Mesenchymal stem cell (in vitro differentiated cells and primary cell): ENCODE results near the gene GPHA2.

Experiments
- DNase-seq: peaks from one replicate; pipeline ENCODE4 v3.0.0-alpha.2; 2013
- H2AFZ ChIP-seq: one replicate; pipeline ENCODE4 v1.6.1; 2013; ENCODE audit warnings: low read depth, mild to moderate bottlenecking, control low read depth, inconsistent platforms, low read length, moderate library complexity
- H2AK5ac ChIP-seq: 2 replicates; pipeline ENCODE4 v1.6.1; 2013; ENCODE audit warnings: low read length, moderate library complexity, mild to moderate bottlenecking, inconsistent platforms; ENCODE audit not compliant: severe bottlenecking
- H2BK120ac ChIP-seq: one replicate; pipeline ENCODE4 v1.6.1; 2013; ENCODE audit warnings: low read depth, mild to moderate bottlenecking, inconsistent platforms, low read length, moderate library complexity
- H2BK12ac ChIP-seq, 2 experiments: one replicate each; pipeline ENCODE4 v1.6.1; 2013; ENCODE audit warnings: inconsistent platforms in 2 of 2, low read length in 2 of 2, mild to moderate bottlenecking in 2 of 2, moderate library complexity in 2 of 2, control low read depth in 1 of 2
- H2BK15ac ChIP-seq: one replicate; pipeline ENCODE4 v1.6.1; 2013; ENCODE audit warnings: mild to moderate bottlenecking, low read depth, inconsistent platforms; ENCODE audit not compliant: poor library complexity, severe bottlenecking
- H2BK5ac ChIP-seq: 2 replicates; pipeline ENCODE4 v1.6.1; 2013; ENCODE audit warnings: low read depth, mild to moderate bottlenecking, low read length, control low read depth, inconsistent platforms; ENCODE audit not compliant: poor library complexity, severe bottlenecking
- H3K14ac ChIP-seq, 2 experiments: one replicate each; pipeline ENCODE4 v1.6.1; 2013; ENCODE audit warnings: inconsistent platforms in 2 of 2, low read length in 2 of 2, control low read depth in 1 of 2, mild to moderate bottlenecking in 1 of 2, moderate library complexity in 1 of 2
- H3K18ac ChIP-seq, 2 experiments: one replicate each; pipeline ENCODE4 v1.6.1; 2013; ENCODE audit warnings: inconsistent platforms in 2 of 2, low read length in 2 of 2, control low read depth in 1 of 2, low read depth in 1 of 2, mild to moderate bottlenecking in 1 of 2
- H3K23ac ChIP-seq, 2 experiments: one replicate each; pipeline ENCODE4 v1.6.1; 2013; ENCODE audit warnings: inconsistent platforms in 2 of 2, low read length in 2 of 2, mild to moderate bottlenecking in 2 of 2, moderate library complexity in 2 of 2, control low read depth in 1 of 2
- H3K27ac ChIP-seq: 2 replicates; pipeline ENCODE4 v1.5.1; 2013; ENCODE audit warnings: mild to moderate bottlenecking, moderate library complexity, low read length, control low read depth, inconsistent platforms; ENCODE audit not compliant: poor library complexity, severe bottlenecking
- H3K27me3 ChIP-seq, 2 experiments: 2 replicates each; pipeline versions ENCODE4 v1.6.1 to v1.7.0; 2013; ENCODE audit warnings: low read length in 2 of 2, mild to moderate bottlenecking in 2 of 2, moderate library complexity in 2 of 2, control low read depth in 1 of 2, inconsistent platforms in 1 of 2; ENCODE audit not compliant: control insufficient read depth in 1 of 2, insufficient read depth in 1 of 2
- H3K36me3 ChIP-seq, 2 experiments: 2 replicates each; pipeline versions ENCODE4 v1.6.1 to v1.7.0; 2013; ENCODE audit warnings: low read length in 2 of 2, control low read depth in 1 of 2, inconsistent platforms in 1 of 2, low read depth in 1 of 2, mild to moderate bottlenecking in 1 of 2; ENCODE audit not compliant: insufficient read depth in 2 of 2, control insufficient read depth in 1 of 2
- H3K4ac ChIP-seq, 2 experiments: one replicate each; pipeline ENCODE4 v1.6.1; 2013; ENCODE audit warnings: inconsistent platforms in 2 of 2, low read length in 2 of 2, mild to moderate bottlenecking in 2 of 2, moderate library complexity in 2 of 2, control low read depth in 1 of 2, low read depth in 1 of 2
- H3K4me1 ChIP-seq: 2 replicates; pipeline ENCODE4 v1.6.1; 2013; ENCODE audit warnings: low read depth, low read length, control low read depth; ENCODE audit not compliant: control insufficient read depth, insufficient read depth
- H3K4me2 ChIP-seq: 2 replicates; pipeline ENCODE4 v1.6.1; 2013; ENCODE audit warnings: low read length, mild to moderate bottlenecking, inconsistent platforms; ENCODE audit not compliant: poor library complexity, severe bottlenecking
- H3K4me3 ChIP-seq, 2 experiments: 2 replicates each; pipeline versions ENCODE4 v1.5.1 to v1.7.0; 2013; ENCODE audit warnings: low read length in 2 of 2, mild to moderate bottlenecking in 2 of 2, control low read depth in 1 of 2, low read depth in 1 of 2; ENCODE audit not compliant: insufficient read depth in 1 of 2
- H3K79me1 ChIP-seq: replicated peaks from 2 replicates; pipeline ENCODE4 v1.6.1; 2013; ENCODE audit warnings: mild to moderate bottlenecking, control low read depth, low read length, inconsistent platforms; ENCODE audit not compliant: poor library complexity, severe bottlenecking
- H3K9ac ChIP-seq: 2 replicates; pipeline ENCODE4 v1.7.0; 2013; ENCODE audit warnings: mild to moderate bottlenecking, low read length, moderate library complexity
- H3K9me3 ChIP-seq: 2 replicates; pipeline ENCODE4 v1.7.0; 2013; ENCODE audit warnings: mild to moderate bottlenecking, low read length; ENCODE audit not compliant: control insufficient read depth
- H4K8ac ChIP-seq: one replicate; pipeline ENCODE4 v1.6.1; 2013; ENCODE audit warnings: inconsistent platforms, mild to moderate bottlenecking, low read length, moderate library complexity
- H4K91ac ChIP-seq: one replicate; pipeline ENCODE4 v1.6.1; 2013; ENCODE audit warnings: mild to moderate bottlenecking, low read length, inconsistent platforms
- WGBS: methylation state at CpG from one replicate; pipeline ENCODE4 v1.1.7; 2013; ENCODE audit warnings: mixed read lengths; 5-methylcytosine and 5-hydroxymethylcytosine counted together

GPHA2 gene

GRCh38 chr11:64897381-64898075 is 38.2 kb downstream of the GPHA2 start:
- H3K79me1 ChIP-seq = peaks cover 3% of the 10 kb centered on the region
- H3K4me2 ChIP-seq = no peak overlapping the region
- no peak overlapping the region for H3K27ac ChIP-seq
- H4K8ac ChIP-seq = no peak overlapping the region
- no peak overlapping the region for H3K18ac ChIP-seq
- H4K91ac ChIP-seq = no peak overlapping the region
- H3K4ac ChIP-seq = no peak overlapping the region
- H3K9ac ChIP-seq = no peak overlapping the region
- no peak overlapping the region for H2BK15ac ChIP-seq
- no peak for DNase-seq
- H2AK5ac ChIP-seq = no peak overlapping the region
- no peak overlapping the region for H2BK5ac ChIP-seq
- H3K36me3 ChIP-seq = peaks cover 71 to 77% of the 10 kb centered on the region in 2 experiments
- H3K27me3 ChIP-seq = no peaks in the 10 kb centered on the region
- H3K9me3 ChIP-seq = no peaks in the 10 kb centered on the region
- H3K23ac ChIP-seq = no peak overlapping the region
- 96% methylated on average over 18 of the region's 19 CpGs for WGBS
- no peak overlapping the region for H2AFZ ChIP-seq
- no peak overlapping the region for H3K4me3 ChIP-seq
- no peak overlapping the region for H2BK12ac ChIP-seq
- no peak overlapping the region for H3K14ac ChIP-seq
- peaks cover 17% of the 10 kb centered on the region for H3K4me1 ChIP-seq
- no peak overlapping the region for H2BK120ac ChIP-seq

GRCh38 chr11:64896448-64897022 is 39.2 kb downstream of the GPHA2 start:
- 91% methylated on average over 14 of the region's 14 CpGs for WGBS
- H3K23ac ChIP-seq = no peak overlapping the region
- no peak overlapping the region for H3K4me2 ChIP-seq
- no peak overlapping the region for H3K14ac ChIP-seq
- no peak overlapping the region for H4K91ac ChIP-seq
- no peak overlapping the region for H3K9ac ChIP-seq
- H3K4ac ChIP-seq = no peak overlapping the region
- no peak overlapping the region for H3K4me3 ChIP-seq
- H2AFZ ChIP-seq = no peak overlapping the region
- no peak overlapping the region for H3K18ac ChIP-seq
- peaks cover 63 to 67% of the 10 kb centered on the region in 2 experiments for H3K36me3 ChIP-seq
- H2BK5ac ChIP-seq = no peak overlapping the region
- H3K9me3 ChIP-seq = no peaks in the 10 kb centered on the region
- no peak overlapping the region for H2BK12ac ChIP-seq
- no peak for DNase-seq
- no peaks in the 10 kb centered on the region for H3K27me3 ChIP-seq
- H3K79me1 ChIP-seq = peaks cover 2% of the 10 kb centered on the region
- no peak overlapping the region for H2BK120ac ChIP-seq
- no peak overlapping the region for H2BK15ac ChIP-seq
- no peak overlapping the region for H4K8ac ChIP-seq
- no peak overlapping the region for H3K27ac ChIP-seq
- no peak overlapping the region for H2AK5ac ChIP-seq
- H3K4me1 ChIP-seq = peaks cover 17% of the 10 kb centered on the region

- Histone ChIP-seq H4K91ac (no peak overlapping the region), H3K36me3 (peaks cover 47 to 51% of the 10 kb centered on the region in 2 experiments)
Measured at GRCh38 chr11:64894812-64895452, 40.8 kb downstream of the GPHA2 start.

More at GRCh38 chr11:64894812-64895452, 40.8 kb downstream of the GPHA2 start:
- no peak for DNase-seq
- peaks cover 14% of the 10 kb centered on the region for H3K4me1 ChIP-seq
- no peak overlapping the region for H3K4me2 ChIP-seq
- no peak overlapping the region for H3K14ac ChIP-seq
- no peak overlapping the region for H3K18ac ChIP-seq
- no peak overlapping the region for H2AK5ac ChIP-seq
- H3K23ac ChIP-seq = no peak overlapping the region
- H4K8ac ChIP-seq = no peak overlapping the region
- WGBS = 94% methylated on average over 39 of the region's 39 CpGs
- H2BK15ac ChIP-seq = no peak overlapping the region
- no peak overlapping the region for H3K4me3 ChIP-seq
- H2BK12ac ChIP-seq = no peak overlapping the region
- no peak overlapping the region for H3K4ac ChIP-seq
- H2BK5ac ChIP-seq = no peak overlapping the region
- no peak overlapping the region for H3K9ac ChIP-seq
- no peak overlapping the region for H2BK120ac ChIP-seq
- peaks cover 1% of the 10 kb centered on the region for H3K79me1 ChIP-seq
- no peaks in the 10 kb centered on the region for H3K27me3 ChIP-seq
- H3K9me3 ChIP-seq = no peaks in the 10 kb centered on the region
- no peak overlapping the region for H2AFZ ChIP-seq
- no peak overlapping the region for H3K27ac ChIP-seq
